GM23248 (cell line): Measurements from ENCODE around the gene CEP192. TPM values are rescaled to one million over a fixed set of nuclear protein-coding genes. Genes with fewer than 3 reads are reported as not detected.
A peak's percentile ranks its signal among the peaks of the same experiment; 100 is the strongest.

Experiments used
- DNase-seq: peaks from one replicate; pipeline ENCODE4 v3.0.0-alpha.2; 2015
- H2AFZ ChIP-seq: fragments of 200-600 bp; sonication (generic); 2 replicates; pipeline ENCODE4 v1.6.1; 2016; ENCODE audit warnings: antibody characterized with exemption
- H3F3A ChIP-seq: fragments of 200-600 bp; sonication (generic); 2 replicates; pipeline ENCODE4 v1.6.1; 2016; ENCODE audit warnings: mild to moderate bottlenecking, antibody characterized with exemption, mixed run types; ENCODE audit not compliant: insufficient read depth
- H3K27ac ChIP-seq: fragments of 200-600 bp; sonication (generic); 2 replicates; pipeline ENCODE4 v1.5.1; 2016; ENCODE audit warnings: mild to moderate bottlenecking
- H3K27me3 ChIP-seq: fragments of 200-600 bp; sonication (generic); replicated peaks from 2 replicates; pipeline ENCODE4 v1.6.1; 2016; ENCODE audit warnings: mild to moderate bottlenecking; ENCODE audit not compliant: insufficient read depth
- H3K36me3 ChIP-seq: fragments of 200-600 bp; sonication (generic); 2 replicates; pipeline ENCODE4 v1.6.1; 2016; ENCODE audit warnings: low read depth, mild to moderate bottlenecking
- H3K4me1 ChIP-seq: fragments of 200-600 bp; sonication (generic); 2 replicates; pipeline ENCODE4 v1.6.1; 2016; ENCODE audit warnings: mild to moderate bottlenecking; ENCODE audit not compliant: insufficient read depth
- H3K4me2 ChIP-seq: fragments of 200-600 bp; sonication (generic); one replicate; pipeline ENCODE4 v1.6.1; 2016; ENCODE audit warnings: mild to moderate bottlenecking; ENCODE audit not compliant: unreplicated experiment
- H3K4me3 ChIP-seq: fragments of 200-600 bp; sonication (generic); 2 replicates; pipeline ENCODE4 v1.5.1; 2016; ENCODE audit warnings: mild to moderate bottlenecking
- H3K79me2 ChIP-seq: fragments of 200-600 bp; sonication (generic); 2 replicates; pipeline ENCODE4 v1.6.1; 2016; ENCODE audit warnings: mild to moderate bottlenecking; ENCODE audit not compliant: insufficient read depth
- H3K9ac ChIP-seq: fragments of 200-600 bp; sonication (generic); 2 replicates; pipeline ENCODE4 v1.6.1; 2016; ENCODE audit warnings: mild to moderate bottlenecking
- H3K9me2 ChIP-seq: fragments of 200-600 bp; sonication (generic); 2 replicates; pipeline ENCODE4 v1.6.1; 2016; ENCODE audit warnings: mixed run types, mild to moderate bottlenecking, moderate library complexity; ENCODE audit not compliant: insufficient read depth
- H3K9me3 ChIP-seq: fragments of 200-600 bp; sonication (generic); one replicate; pipeline ENCODE4 v1.6.1; 2017; ENCODE audit warnings: low read depth
- H4K20me1 ChIP-seq: fragments of 200-600 bp; sonication (generic); 2 replicates; pipeline ENCODE4 v1.6.0; 2016; ENCODE audit not compliant: insufficient read depth
- EZH2 ChIP-seq: fragments of 200-600 bp; sonication (generic); IDR thresholded peaks from 2 replicates; pipeline ENCODE4 v1.6.1; 2018; ENCODE audit warnings: antibody characterized with exemption, mild to moderate bottlenecking; ENCODE audit not compliant: insufficient read depth, poor library complexity, severe bottlenecking
- EZH2phosphoT487 ChIP-seq: fragments of 200-600 bp; sonication (generic); IDR thresholded peaks from 2 replicates; pipeline ENCODE4 v1.6.1; 2018; ENCODE audit warnings: antibody characterized with exemption, moderate library complexity, mild to moderate bottlenecking, low read depth; ENCODE audit not compliant: insufficient read depth
- WGBS, 2 experiments: methylation state at CpG; one replicate each; pipeline ENCODE4 v1.1.6; 2015 to 2017; ENCODE audit warnings: low lambda C conversion rate in 2 of 2, low coverage in 1 of 2; ENCODE audit errors: missing lambda C conversion rate in 2 of 2; 5-methylcytosine and 5-hydroxymethylcytosine counted together
- in situ Hi-C: fragments of 300-500 bp; cut with MboI; formaldehyde crosslinking; loops from 2 replicates; pipeline ENCODE4 v1.15.0; 2020
- polyA plus RNA-seq: library from polyadenylated mRNA; unstranded; fragments of >200 nt; fragmentation: Nextera tagmentation; extraction: Ambion mirVana; gene quantifications from 2 replicates; pipeline ENCODE4 v1.2.1, GENCODE V29; 2016
- total RNA-seq: library from RNA; depleted of rRNA; stranded (reverse); fragments of >200 nt; shearing (Covaris generic); gene quantifications from 2 replicates; pipeline ENCODE4 v1.2.3, GENCODE V29; 2014

Gene CEP192
- total and polyA plus RNA-seq, 2 experiments from 2014 or later, result 7.4 to 21.5 TPM

GRCh38 chr18:13158428-13158827, 167.3 kb downstream of the CEP192 start:
- no peak overlapping the region for H3K9ac ChIP-seq
- no peaks in the 10 kb centered on the region for H3K79me2 ChIP-seq
- no peak for DNase-seq
- peaks cover under 1% of the 10 kb centered on the region; the same call in 1 of the 2 replicates for H3F3A ChIP-seq
- no peaks in the 10 kb centered on the region for H3K27me3 ChIP-seq
- H3K9me2 ChIP-seq, result no peaks in the 10 kb centered on the region
- H3K36me3 ChIP-seq, result no peaks in the 10 kb centered on the region
- H2AFZ ChIP-seq, result no peak overlapping the region
- no peak overlapping the region for H3K4me3 ChIP-seq
- in situ Hi-C loops, result loop anchor here (25.0 kb wide), 1 partner anchor 421 kb away; no protein-coding TSS in a partner anchor
- no peaks in the 10 kb centered on the region for H3K9me3 ChIP-seq
- no peak overlapping the region for H3K4me2 ChIP-seq
- H3K27ac ChIP-seq, result no peak overlapping the region
- WGBS, 2 experiments, result 27 to 39% methylated on average over 1 of the region's 1 CpG
- TF ChIP-seq EZH2 (no peak), EZH2phosphoT487 (no peak)
- peaks cover 3% of the 10 kb centered on the region; the same call in 1 of the 2 replicates for H3K4me1 ChIP-seq
- no peaks in the 10 kb centered on the region for H4K20me1 ChIP-seq

GRCh38 chr18:13159579-13159978, 168.4 kb downstream of the CEP192 start:
- DNase-seq, result peak; percentile 70
- H3K9me3 ChIP-seq, result no peaks in the 10 kb centered on the region
- in situ Hi-C loops, result loop anchor here (25.0 kb wide), 1 partner anchor 422 kb away; no protein-coding TSS in a partner anchor
- peaks cover 4% of the 10 kb centered on the region; the same call in 1 of the 2 replicates for H3F3A ChIP-seq
- no peak overlapping the region for H3K9ac ChIP-seq
- H3K4me2 ChIP-seq, result peak overlapping the region; percentile 27
- H2AFZ ChIP-seq, result peak overlapping the region; percentile 59
- H3K4me3 ChIP-seq, result peak overlapping the region; percentile 42
- no peaks in the 10 kb centered on the region for H3K9me2 ChIP-seq
- TF ChIP-seq EZH2 (no peak), EZH2phosphoT487 (no peak)
- H3K4me1 ChIP-seq, result peaks cover 8% of the 10 kb centered on the region; the same call in 1 of the 2 replicates
- H3K27me3 ChIP-seq, result no peaks in the 10 kb centered on the region
- H3K27ac ChIP-seq, result no peak overlapping the region
- H3K36me3 ChIP-seq, result no peaks in the 10 kb centered on the region
- no peaks in the 10 kb centered on the region for H3K79me2 ChIP-seq
- 29 to 32% methylated on average over 5 of the region's 5 CpGs for WGBS, 2 experiments
- H4K20me1 ChIP-seq, result no peaks in the 10 kb centered on the region

DNA sequence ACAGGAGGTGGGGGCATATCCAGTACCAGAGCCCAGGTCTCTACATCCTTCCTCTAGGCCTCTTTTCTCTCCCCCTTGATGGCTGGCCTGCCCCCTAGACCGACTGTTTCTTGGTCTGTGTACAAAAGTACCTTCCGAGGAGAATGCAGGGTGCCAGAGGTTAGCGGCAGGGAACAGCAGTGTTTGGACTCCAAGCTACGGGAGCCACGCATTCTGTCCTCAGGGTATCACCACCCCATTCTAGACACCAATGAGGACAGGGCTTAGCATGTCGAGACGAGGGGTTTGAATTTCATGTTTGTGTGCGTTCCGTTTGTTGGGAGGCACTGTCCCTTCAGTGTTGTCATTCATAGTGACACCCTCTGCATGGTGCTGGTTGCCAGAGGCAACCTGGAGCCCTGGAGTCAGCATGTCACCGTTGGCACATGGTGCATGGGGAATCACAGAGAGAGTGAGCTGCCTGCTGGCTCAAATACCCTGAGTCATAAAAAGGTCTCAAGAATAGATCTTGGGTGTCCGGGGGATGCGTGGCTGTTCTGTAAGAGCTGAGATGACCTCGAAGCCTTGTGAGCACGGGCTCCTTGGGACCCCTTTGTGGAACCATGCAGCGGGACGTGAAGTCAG, 170.2 kb downstream of the CEP192 start:
- Histone ChIP-seq H3K4me3 (no peak overlapping the region), H3K36me3 (no peaks in the 10 kb centered on the region), H3K9me2 (no peaks in the 10 kb centered on the region), H3F3A (peaks cover 4% of the 10 kb centered on the region; the same call in 1 of the 2 replicates), H4K20me1 (no peaks in the 10 kb centered on the region), H3K9me3 (no peaks in the 10 kb centered on the region), H3K4me2 (no peak overlapping the region), H3K79me2 (no peaks in the 10 kb centered on the region), H3K27ac (no peak overlapping the region), H2AFZ (no peak overlapping the region), H3K4me1 (peaks cover 8% of the 10 kb centered on the region; the same call in 1 of the 2 replicates), H3K9ac (no peak overlapping the region), H3K27me3 (no peaks in the 10 kb centered on the region)
- in situ Hi-C loops, result loop anchor here (25.0 kb wide), 1 partner anchor 424 kb away; no protein-coding TSS in a partner anchor
- WGBS, 2 experiments, result 75 to 77% methylated on average over 16 of the region's 16 CpGs
- DNase-seq, result no peak
- TF ChIP-seq EZH2phosphoT487 (no peak), EZH2 (no peak)

- Histone ChIP-seq H3K36me3 (no peaks in the 10 kb centered on the region), H3K4me1 (peaks cover 8% of the 10 kb centered on the region; the same call in 1 of the 2 replicates), H4K20me1 (no peaks in the 10 kb centered on the region), H3K4me3 (no peak overlapping the region), H3K9ac (no peak overlapping the region), H3K27ac (no peak overlapping the region), H3K4me2 (no peak overlapping the region), H2AFZ (no peak overlapping the region), H3F3A (peaks cover 4% of the 10 kb centered on the region; the same call in 1 of the 2 replicates), H3K9me2 (no peaks in the 10 kb centered on the region), H3K9me3 (no peaks in the 10 kb centered on the region), H3K27me3 (no peaks in the 10 kb centered on the region), H3K79me2 (no peaks in the 10 kb centered on the region)
- 74 to 77% methylated on average over 12 of the region's 12 CpGs for WGBS, 2 experiments
- in situ Hi-C loops, result loop anchor here (25.0 kb wide), 1 partner anchor 426 kb away; no protein-coding TSS in a partner anchor
- DNase-seq, result peak; percentile 23
- no peak for TF ChIP-seq EZH2phosphoT487
These were observed 172.2 kb downstream of the CEP192 start for GRCh38 chr18:13163167-13163927.
